ENCODE results near the gene SLC16A1. TPM values are rescaled to one million over a fixed set of nuclear protein-coding genes. Genes with fewer than 3 reads are reported as not detected.

Gene SLC16A1
- total RNA-seq, 1 experiment from 2014 or later, result 116 TPM

DNA sequence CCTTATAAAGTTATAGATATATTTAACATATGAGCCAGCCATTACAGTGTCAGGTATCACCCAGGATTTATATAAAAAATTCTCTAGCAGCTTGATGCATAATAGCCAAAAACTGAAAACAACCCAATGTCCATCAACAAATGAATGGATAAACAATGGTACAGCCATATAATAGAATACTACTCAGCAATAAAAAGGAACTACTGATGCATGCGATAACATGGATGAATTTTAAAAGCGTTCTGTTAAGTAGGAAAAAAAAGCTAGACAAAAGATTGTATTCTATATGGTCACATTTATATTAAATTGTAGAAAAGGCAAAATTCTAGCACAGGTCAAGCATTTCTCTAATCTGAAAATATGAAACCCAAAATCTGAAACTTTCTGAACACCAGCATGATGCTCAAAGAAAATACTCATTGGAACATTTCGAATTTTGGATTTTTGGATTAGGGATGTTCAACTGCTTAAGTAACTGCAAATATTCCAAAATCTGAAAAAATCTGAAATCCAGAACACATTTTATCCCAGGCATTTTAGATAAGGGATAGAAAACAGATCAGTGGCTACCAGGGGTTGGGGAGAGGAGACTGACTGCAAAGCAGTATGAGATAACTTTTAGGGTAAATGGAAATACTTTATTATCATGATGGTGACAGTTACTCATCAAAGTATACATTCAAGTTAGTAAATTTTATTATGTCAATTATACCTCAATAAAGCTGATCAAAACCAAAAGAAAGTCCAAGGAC is 22.0 kb downstream of the SLC16A1 start:
- H3K9ac ChIP-seq (ENCODE audit: low read length), result no peak overlapping the region
- no peak overlapping the region for H3K27ac ChIP-seq (ENCODE audit: low read length)
- no TSS peak for BruUV-seq (replicated peaks)
- DNase-seq (no peak), ATAC-seq (no peak)
- no peaks in the 10 kb centered on the region for H3K9me2 ChIP-seq (replicated peaks; ENCODE audit: low read length)
- H3K9me3 ChIP-seq (ENCODE audit: low read length), result no peaks in the 10 kb centered on the region
- intact Hi-C loops (cut with micrococcal nuclease), result loop anchor here (2.0 kb wide), 1 partner anchor 21 kb away; no protein-coding TSS in a partner anchor
- H3K36me3 ChIP-seq (ENCODE audit: low read depth, low read length), result peaks cover 8% of the 10 kb centered on the region; the same call in 1 of the 2 replicates
- H3K79me2 ChIP-seq (ENCODE audit: low read length), result peaks cover 100% of the 10 kb centered on the region
- H3K27me3 ChIP-seq (ENCODE audit: low read length), result no peaks in the 10 kb centered on the region
- H3K4me2 ChIP-seq (ENCODE audit: low read length), result no peak overlapping the region
- POLR2A ChIA-PET (ENCODE audit: unreplicated experiment), result no interaction called here
- TF ChIP-seq EZH2phosphoT487 (IDR thresholded peaks at IDR 0.05; ENCODE audit: borderline replicate concordance, low read length) (no peak), EZH2 (IDR thresholded peaks at IDR 0.05; ENCODE audit: low read length, unreplicated experiment) (no peak)
- TF ChIP-seq, protein P1, sequence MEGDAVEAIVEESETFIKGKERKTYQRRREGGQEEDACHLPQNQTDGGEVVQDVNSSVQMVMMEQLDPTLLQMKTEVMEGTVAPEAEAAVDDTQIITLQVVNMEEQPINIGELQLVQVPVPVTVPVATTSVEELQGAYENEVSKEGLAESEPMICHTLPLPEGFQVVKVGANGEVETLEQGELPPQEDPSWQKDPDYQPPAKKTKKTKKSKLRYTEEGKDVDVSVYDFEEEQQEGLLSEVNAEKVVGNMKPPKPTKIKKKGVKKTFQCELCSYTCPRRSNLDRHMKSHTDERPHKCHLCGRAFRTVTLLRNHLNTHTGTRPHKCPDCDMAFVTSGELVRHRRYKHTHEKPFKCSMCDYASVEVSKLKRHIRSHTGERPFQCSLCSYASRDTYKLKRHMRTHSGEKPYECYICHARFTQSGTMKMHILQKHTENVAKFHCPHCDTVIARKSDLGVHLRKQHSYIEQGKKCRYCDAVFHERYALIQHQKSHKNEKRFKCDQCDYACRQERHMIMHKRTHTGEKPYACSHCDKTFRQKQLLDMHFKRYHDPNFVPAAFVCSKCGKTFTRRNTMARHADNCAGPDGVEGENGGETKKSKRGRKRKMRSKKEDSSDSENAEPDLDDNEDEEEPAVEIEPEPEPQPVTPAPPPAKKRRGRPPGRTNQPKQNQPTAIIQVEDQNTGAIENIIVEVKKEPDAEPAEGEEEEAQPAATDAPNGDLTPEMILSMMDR (conservative IDR thresholded peaks at IDR 0.05; ENCODE audit: low read depth, low read length), result no peak
- H4K20me1 ChIP-seq (ENCODE audit: low read length), result peaks cover 36% of the 10 kb centered on the region; the same call in 1 of the 2 replicates
- no peak overlapping the region for H2AFZ ChIP-seq (ENCODE audit: low read length)
- CTCF ChIA-PET, result no interaction called here
- H3K4me1 ChIP-seq (ENCODE audit: insufficient read depth, low read length), result peaks cover 37% of the 10 kb centered on the region
- H3F3A ChIP-seq (ENCODE audit: low read length, unreplicated experiment), result no peaks in the 10 kb centered on the region
- H3K4me3 ChIP-seq (ENCODE audit: low read length), result no peak overlapping the region

GRCh38 chr1:112929979-112930378 is 26.0 kb downstream of the SLC16A1 start:
- DNase-seq (peak; percentile 33), ATAC-seq (no peak)
- Histone ChIP-seq H3K79me2 (ENCODE audit: low read length) (peaks cover 78% of the 10 kb centered on the region), H3K27me3 (ENCODE audit: low read length) (no peaks in the 10 kb centered on the region), H3K4me1 (ENCODE audit: insufficient read depth, low read length) (peaks cover 11% of the 10 kb centered on the region; the same call in 1 of the 2 replicates), H3K4me2 (ENCODE audit: low read length) (no peak overlapping the region), H4K20me1 (ENCODE audit: low read length) (peaks cover 29% of the 10 kb centered on the region; the same call in 1 of the 2 replicates), H3K9ac (ENCODE audit: low read length) (no peak overlapping the region), H3K9me2 (replicated peaks; ENCODE audit: low read length) (no peaks in the 10 kb centered on the region), H3K4me3 (ENCODE audit: low read length) (no peak overlapping the region), H3K36me3 (ENCODE audit: low read depth, low read length) (peaks cover 35% of the 10 kb centered on the region; the same call in 1 of the 2 replicates), H3K9me3 (ENCODE audit: low read length) (no peaks in the 10 kb centered on the region), H3F3A (ENCODE audit: low read length, unreplicated experiment) (no peaks in the 10 kb centered on the region), H2AFZ (ENCODE audit: low read length) (no peak overlapping the region), H3K27ac (ENCODE audit: low read length) (no peak overlapping the region)
- BruUV-seq (replicated peaks), result no TSS peak
- CTCF ChIA-PET, result no interaction called here
- TF ChIP-seq EZH2 (IDR thresholded peaks at IDR 0.05; ENCODE audit: low read length, unreplicated experiment) (no peak), EZH2phosphoT487 (IDR thresholded peaks at IDR 0.05; ENCODE audit: borderline replicate concordance, low read length) (no peak)
- TF ChIP-seq, protein P1 (conservative IDR thresholded peaks at IDR 0.05; ENCODE audit: low read depth, low read length), result no peak
- intact Hi-C loops (cut with micrococcal nuclease), result no loop called here
- POLR2A ChIA-PET (ENCODE audit: unreplicated experiment), result no interaction called here

DNA sequence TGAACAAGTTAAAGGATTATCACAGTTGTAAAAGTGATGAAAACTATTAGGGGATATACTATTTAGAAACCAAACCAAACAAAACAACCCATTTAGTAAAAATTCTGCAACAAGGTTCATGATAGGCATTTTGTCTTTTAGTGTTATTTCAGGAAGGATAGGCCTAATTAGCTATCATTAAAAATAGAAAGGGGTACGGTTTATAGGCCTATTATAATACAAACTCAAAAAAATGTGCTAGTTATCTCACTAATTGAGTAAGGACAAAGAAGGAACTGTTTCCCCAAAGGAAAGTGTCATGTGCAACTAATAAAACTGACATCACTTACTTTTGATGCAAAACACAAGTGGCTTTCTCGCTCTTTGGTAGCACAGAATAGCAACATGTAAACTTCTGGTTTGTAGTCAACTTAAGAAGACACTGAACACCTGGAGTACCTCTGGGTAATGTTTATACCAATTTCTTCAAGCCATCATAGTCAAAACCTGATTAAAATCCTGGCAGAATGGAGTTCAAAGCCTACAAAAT is 28.5 kb downstream of the SLC16A1 start:
- ChIA-PET POLR2A (ENCODE audit: unreplicated experiment) (no interaction called here), CTCF (interaction anchor here (0.7 kb wide), 1 partner anchor 145 kb away, joined by 3 read pairs; no protein-coding TSS in a partner anchor)
- TF ChIP-seq EZH2 (IDR thresholded peaks at IDR 0.05; ENCODE audit: low read length, unreplicated experiment) (no peak), EZH2phosphoT487 (IDR thresholded peaks at IDR 0.05; ENCODE audit: borderline replicate concordance, low read length) (no peak)
- TF ChIP-seq, protein P1 (conservative IDR thresholded peaks at IDR 0.05; ENCODE audit: low read depth, low read length), result no peak
- no peak overlapping the region for H3K9ac ChIP-seq (ENCODE audit: low read length)
- DNase-seq (no peak), ATAC-seq (no peak)
- H3K36me3 ChIP-seq (ENCODE audit: low read depth, low read length), result peaks cover 54% of the 10 kb centered on the region; the same call in 1 of the 2 replicates
- intact Hi-C loops (cut with micrococcal nuclease), result no loop called here
- H3K4me3 ChIP-seq (ENCODE audit: low read length), result no peak overlapping the region
- H3K9me3 ChIP-seq (ENCODE audit: low read length), result no peaks in the 10 kb centered on the region
- no peaks in the 10 kb centered on the region for H3K9me2 ChIP-seq (replicated peaks; ENCODE audit: low read length)
- H2AFZ ChIP-seq (ENCODE audit: low read length), result no peak overlapping the region
- no peaks in the 10 kb centered on the region for H3F3A ChIP-seq (ENCODE audit: low read length, unreplicated experiment)
- no peak overlapping the region for H3K27ac ChIP-seq (ENCODE audit: low read length)
- no peaks in the 10 kb centered on the region for H3K27me3 ChIP-seq (ENCODE audit: low read length)
- no TSS peak for BruUV-seq (replicated peaks)
- H3K4me2 ChIP-seq (ENCODE audit: low read length), result no peak overlapping the region
- H3K79me2 ChIP-seq (ENCODE audit: low read length), result peaks cover 62% of the 10 kb centered on the region
- peaks cover 15% of the 10 kb centered on the region; the same call in 1 of the 2 replicates for H4K20me1 ChIP-seq (ENCODE audit: low read length)
- H3K4me1 ChIP-seq (ENCODE audit: insufficient read depth, low read length), result peaks cover 7% of the 10 kb centered on the region; the same call in 1 of the 2 replicates
